Measurements from ENCODE around the gene BABAM2. TPM values are rescaled to one million over a fixed set of nuclear protein-coding genes. Genes with fewer than 3 reads are reported as not detected.

Gene BABAM2
- total RNA-seq, 1 experiment from 2014 or later: 27.1 TPM

GRCh38 chr2:28271919-28272250 lies 381.4 kb downstream of the BABAM2 start:
- Histone ChIP-seq H2BK12ac (ENCODE audit: insufficient read length, low read depth, low read length) (no peak overlapping the region), H3K56ac (ENCODE audit: insufficient read length, low read depth, low read length) (no peak overlapping the region), H3K27me3 (ENCODE audit: insufficient read depth, low read length) (no peaks in the 10 kb centered on the region), H3K79me2 (ENCODE audit: insufficient read depth, low read length) (no peaks in the 10 kb centered on the region), H3K14ac (ENCODE audit: insufficient read depth, low read length) (no peak overlapping the region), H2BK15ac (ENCODE audit: low read depth, low read length) (no peak overlapping the region), H3T11ph (ENCODE audit: low read length) (no peak overlapping the region), H3K79me1 (ENCODE audit: insufficient read depth, low read depth, low read length, poor library complexity, severe bottlenecking) (no peaks in the 10 kb centered on the region), H3K9ac (ENCODE audit: extremely low read depth, insufficient read length, low read length) (no peak overlapping the region), H4K20me1 (ENCODE audit: control insufficient read depth, insufficient read depth, insufficient read length) (no peaks in the 10 kb centered on the region), H3K4ac (ENCODE audit: low read depth, low read length) (no peak overlapping the region), H2AK5ac (ENCODE audit: insufficient read length, low read length) (no peak overlapping the region), H2BK5ac (ENCODE audit: insufficient read length, low read length) (no peak overlapping the region), H3K4me2 (ENCODE audit: insufficient read depth, insufficient read length, low read length) (no peak overlapping the region), H3K27ac (ENCODE audit: insufficient read length, low read depth, low read length) (no peak overlapping the region), H3K23me2 (ENCODE audit: insufficient read length, low read depth, low read length, poor library complexity, severe bottlenecking) (no peaks in the 10 kb centered on the region), H2BK20ac (ENCODE audit: low read depth, low read length, poor library complexity, severe bottlenecking) (no peak overlapping the region), H3K23ac (ENCODE audit: insufficient read length, low read depth, low read length) (no peak overlapping the region), H2BK120ac (ENCODE audit: low read depth, low read length, poor library complexity, severe bottlenecking) (no peak overlapping the region), H4K8ac (replicated peaks; ENCODE audit: insufficient read length, low read depth, low read length) (no peak overlapping the region), H3K18ac (ENCODE audit: insufficient read length, low read depth, low read length) (no peak overlapping the region), H4K91ac (ENCODE audit: insufficient read length, low read depth, low read length) (no peak overlapping the region), H2AFZ (ENCODE audit: low read length) (no peak overlapping the region), H3K9me3 (ENCODE audit: control insufficient read depth, low read depth, low read length) (no peaks in the 10 kb centered on the region), H3K4me1 (ENCODE audit: insufficient read depth, low read length) (peaks cover 9% of the 10 kb centered on the region), H4K5ac (ENCODE audit: insufficient read length, low read depth, low read length) (no peak overlapping the region)
- no peak for DNase-seq
- Mint-ChIP-seq H3K9me3 (no peaks in the 10 kb centered on the region), H3K27ac (no peak overlapping the region), H3K4me1 (peaks cover 31% of the 10 kb centered on the region in 2 experiments), H3K27me3 (ENCODE audit: low read depth) (no peaks in the 10 kb centered on the region), H3K4me3 (no peak overlapping the region), H3K36me3 (ENCODE audit: insufficient read depth in 1 of 3, low read depth in 3 of 3) (no peaks in the 10 kb centered on the region)
- no peak for TF ChIP-seq CTCF (conservative IDR thresholded peaks at IDR 0.05)

Data from H9 (cell line).